HG03159 (cell line): ENCODE data around the gene HDAC9.

Source experiments
- ATAC-seq: cut with Tn5 transposase; IDR thresholded peaks from one replicate; pipeline ENCODE4 v1.9.1; 2021; ENCODE audit warnings: mild to moderate bottlenecking, moderate library complexity; ENCODE audit not compliant: unreplicated experiment

HDAC9 gene

DNA sequence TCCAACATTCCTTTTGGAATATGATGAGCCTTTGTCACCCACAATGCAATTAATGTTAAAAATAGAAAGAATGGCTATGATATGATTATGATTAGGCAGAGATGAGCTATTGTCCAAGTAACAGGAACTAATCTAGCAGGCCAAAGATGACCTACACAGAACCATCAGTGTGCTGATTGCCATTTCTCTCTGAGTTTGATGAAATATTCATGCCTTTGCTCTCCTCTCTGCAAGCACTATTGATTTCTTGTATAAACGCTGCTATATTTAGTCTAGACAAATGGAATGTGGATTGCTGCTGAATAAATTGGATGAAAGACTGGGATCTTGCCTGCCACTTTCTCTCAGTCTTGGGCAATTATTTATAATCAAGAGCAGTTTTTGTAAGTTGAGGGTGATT is 85.4 kb downstream of the HDAC9 start:
- no peak for ATAC-seq

- no peak for ATAC-seq
Observed at GRCh38 chr7:18583305-18583704, 87.8 kb downstream of the HDAC9 start.

GRCh38 chr7:18590241-18590640 is 94.7 kb downstream of the HDAC9 start:
- no peak for ATAC-seq

DNA sequence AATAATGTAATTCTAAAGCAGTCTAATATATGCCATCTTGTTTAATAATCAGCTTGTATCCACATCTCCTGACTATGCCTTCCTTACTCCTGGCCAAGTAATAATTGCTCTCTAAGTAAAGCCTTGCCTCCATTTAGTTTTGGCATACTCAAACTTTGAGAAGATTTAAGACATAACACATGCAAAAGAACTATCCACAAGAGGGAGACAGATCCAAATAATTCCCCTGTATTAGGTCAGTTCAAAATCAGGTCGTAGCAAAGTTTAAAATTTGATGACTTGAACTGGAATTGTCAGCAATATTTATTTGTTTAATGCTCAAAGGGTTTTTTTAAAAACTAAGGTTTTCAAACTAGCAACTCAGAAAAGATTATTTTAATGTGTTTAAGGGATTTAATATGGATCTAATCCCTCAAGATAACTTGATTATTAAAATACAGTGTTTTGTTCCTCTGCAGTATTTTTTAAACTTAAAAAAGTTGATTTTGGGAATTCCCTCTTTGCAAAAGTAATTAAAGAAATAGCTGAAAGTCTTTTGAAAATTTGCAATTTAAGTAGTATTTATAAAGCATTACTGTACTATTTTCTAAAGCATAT is 95.3 kb downstream of the HDAC9 start:
- ATAC-seq = no peak

DNA sequence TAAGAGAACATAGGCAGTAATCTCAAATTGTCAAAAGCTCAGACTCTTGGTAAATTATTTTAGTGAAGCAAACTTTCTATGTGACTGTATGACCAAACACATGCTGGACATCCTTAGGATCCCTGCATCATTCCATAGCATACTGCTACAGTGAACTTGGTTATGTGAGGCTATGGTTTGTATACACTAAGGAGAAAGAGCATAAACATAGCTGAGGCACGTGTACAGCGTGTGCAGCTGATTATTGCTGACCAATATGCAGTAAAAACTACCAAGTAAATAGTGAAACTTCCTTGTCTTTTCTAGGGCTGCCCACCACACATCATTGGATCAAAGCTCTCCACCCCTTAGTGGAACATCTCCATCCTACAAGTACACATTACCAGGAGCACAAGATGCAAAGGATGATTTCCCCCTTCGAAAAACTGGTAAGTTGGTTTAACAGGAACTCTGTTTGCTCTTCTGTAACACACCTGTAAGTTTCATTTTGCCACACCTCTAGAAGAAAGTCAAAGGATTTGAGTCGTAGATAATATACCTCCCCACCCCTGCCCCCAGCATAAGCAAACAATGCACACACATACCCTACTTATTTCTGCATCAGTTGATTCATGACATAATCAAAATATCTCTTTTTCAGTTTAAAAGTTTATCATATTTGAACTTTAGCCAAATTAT is 98.2 kb downstream of the HDAC9 start:
- ATAC-seq = no peak

GRCh38 chr7:18597754-18598153 is 102.2 kb downstream of the HDAC9 start:
- no peak for ATAC-seq

- ATAC-seq = no peak
Observed at GRCh38 chr7:18607025-18607424, 111.5 kb downstream of the HDAC9 start.

GRCh38 chr7:18610331-18610948 is 114.9 kb downstream of the HDAC9 start:
- ATAC-seq = peak; percentile 53

DNA sequence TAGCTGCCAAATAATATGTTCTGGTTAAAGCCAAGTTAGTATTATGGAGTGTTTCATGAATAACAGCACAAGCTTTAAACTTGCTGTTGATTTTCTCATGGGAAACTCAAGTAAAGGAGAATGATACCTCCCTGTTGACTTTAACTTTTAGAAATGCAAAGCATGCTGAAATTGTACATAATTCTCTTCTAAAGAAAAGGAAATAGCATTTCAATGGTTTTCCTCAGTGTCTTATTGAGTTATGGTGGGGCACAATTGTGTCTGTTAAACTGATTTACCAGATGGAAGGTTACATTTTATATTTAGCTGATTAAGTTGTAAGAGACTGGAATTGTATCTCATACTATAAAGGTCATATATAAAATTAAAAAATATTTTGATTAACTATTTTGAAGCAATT is 119.3 kb downstream of the HDAC9 start:
- no peak for ATAC-seq

GRCh38 chr7:18619311-18619710 is 123.8 kb downstream of the HDAC9 start:
- no peak for ATAC-seq

DNA sequence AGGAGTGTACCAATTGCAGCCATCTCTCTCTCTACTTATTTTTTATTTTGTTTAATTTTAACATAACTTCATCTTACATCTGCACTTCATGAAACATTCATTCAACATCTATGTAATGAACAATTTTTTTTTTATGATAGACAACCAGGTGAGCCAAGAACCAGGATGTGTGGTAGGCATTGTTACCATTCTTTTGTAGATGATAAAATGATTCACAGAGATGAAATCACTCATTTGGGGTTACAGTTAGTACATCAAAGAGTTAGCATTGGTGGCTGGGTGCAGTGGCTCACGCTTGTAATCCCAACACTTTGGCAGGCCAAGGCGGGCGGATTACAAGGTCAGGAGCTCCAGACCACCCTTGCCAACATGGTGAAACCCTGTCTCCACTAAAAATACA is 127.8 kb downstream of the HDAC9 start:
- no peak for ATAC-seq

DNA sequence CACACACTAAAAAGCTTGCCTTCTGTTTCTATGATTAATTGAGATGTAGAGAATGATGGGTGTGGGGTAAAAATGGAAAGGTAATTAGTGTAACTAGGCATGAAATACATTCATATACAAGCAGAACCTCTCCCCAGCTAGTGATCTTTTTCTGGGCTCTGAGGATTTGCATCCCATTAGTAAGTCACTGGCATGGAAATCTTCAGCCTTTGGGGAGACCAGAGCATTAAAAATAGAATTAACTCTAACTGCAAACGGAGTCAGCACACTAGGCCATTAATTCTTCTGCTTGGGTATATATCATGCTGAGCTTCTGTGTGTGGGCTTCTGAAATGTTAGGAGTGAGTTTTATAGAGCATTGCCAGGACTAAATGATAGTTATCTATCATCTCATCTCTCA is 128.9 kb downstream of the HDAC9 start:
- no peak for ATAC-seq

- ATAC-seq = no peak
Observed at GRCh38 chr7:18626086-18626485, 130.5 kb downstream of the HDAC9 start.

- ATAC-seq = no peak
Observed at GRCh38 chr7:18626717-18627116, 131.2 kb downstream of the HDAC9 start.

GRCh38 chr7:18637516-18637915 is 142.0 kb downstream of the HDAC9 start:
- no peak for ATAC-seq

DNA sequence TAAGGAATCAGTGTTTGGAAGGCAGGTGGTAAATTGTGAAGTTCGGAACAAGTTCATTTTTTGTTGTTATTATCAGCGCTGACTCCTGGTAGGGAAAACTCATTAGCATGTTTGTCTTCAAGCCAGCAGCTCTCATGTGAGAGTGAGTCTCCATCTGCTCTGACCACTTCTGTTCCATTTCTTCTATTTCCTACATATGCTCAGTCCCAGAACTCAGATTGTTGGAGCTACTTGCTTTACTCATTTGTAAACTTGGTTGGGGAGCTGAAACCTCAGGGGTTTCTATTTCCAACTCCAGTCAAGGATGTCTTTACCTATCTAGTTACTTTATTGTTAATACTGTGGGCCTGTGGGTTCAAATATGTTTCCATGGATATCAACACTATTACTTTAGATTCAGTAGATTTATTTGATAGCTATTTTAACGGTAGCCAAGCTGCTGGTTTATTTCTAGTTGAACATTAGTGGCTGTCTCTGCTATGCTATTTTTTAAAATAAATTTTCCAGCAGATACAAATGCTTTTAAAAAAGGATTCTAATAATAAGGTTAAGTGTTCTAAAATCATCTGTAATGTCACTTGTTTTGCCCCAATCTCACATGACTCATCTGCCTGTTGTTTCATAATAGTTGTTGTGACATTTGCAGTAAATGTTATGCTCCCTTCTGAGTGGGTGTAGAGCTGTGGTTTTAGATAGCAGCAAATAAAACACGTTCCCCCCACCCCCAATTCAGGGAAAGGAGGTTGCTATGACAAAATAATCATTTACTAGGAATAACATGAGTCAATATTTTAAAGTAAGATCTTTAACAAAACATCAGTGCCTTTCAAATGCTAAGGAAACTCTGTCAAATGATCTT is 143.3 kb downstream of the HDAC9 start:
- no peak for ATAC-seq

GRCh38 chr7:18639711-18640110 is 144.2 kb downstream of the HDAC9 start:
- no peak for ATAC-seq

- ATAC-seq = no peak
Observed at GRCh38 chr7:18644981-18645380, 149.4 kb downstream of the HDAC9 start.

- no peak for ATAC-seq
Observed at GRCh38 chr7:18647582-18647981, 152.0 kb downstream of the HDAC9 start.

GRCh38 chr7:18648849-18649758 is 153.6 kb downstream of the HDAC9 start:
- ATAC-seq = no peak
